NCI-H226 (cell line): Measurements from ENCODE around the gene NLGN1.

Experiments
- DNase-seq: peaks from one replicate; pipeline ENCODE4 v3.0.0-alpha.2; 2015

The NLGN1 gene

GRCh38 chr3:173862701-173863100, 465.2 kb downstream of the NLGN1 start:
- no peak for DNase-seq

- DNase-seq, result no peak
Observed at GRCh38 chr3:173863551-173863950, 466.0 kb downstream of the NLGN1 start.

GRCh38 chr3:173865900-173866498, 468.5 kb downstream of the NLGN1 start:
- DNase-seq, result no peak

DNA sequence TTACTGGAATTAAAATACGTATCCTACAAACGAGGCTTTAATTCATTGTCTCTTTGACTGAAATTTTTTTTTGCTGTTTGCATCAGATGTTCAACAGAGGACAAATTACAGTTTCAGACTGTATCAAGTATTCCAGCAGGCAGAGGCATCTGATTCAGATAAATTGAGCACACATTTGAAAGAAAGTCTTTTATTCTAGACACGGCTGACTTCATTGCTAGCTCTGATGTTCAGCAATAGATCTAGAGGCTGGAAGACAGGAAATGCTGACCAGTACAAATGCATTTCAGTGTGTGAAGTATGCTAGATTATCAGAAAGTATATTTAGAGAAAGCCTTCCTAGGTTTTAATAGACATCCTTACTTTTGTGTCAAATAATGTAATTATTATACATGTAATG, 472.2 kb downstream of the NLGN1 start:
- DNase-seq, result no peak

DNA sequence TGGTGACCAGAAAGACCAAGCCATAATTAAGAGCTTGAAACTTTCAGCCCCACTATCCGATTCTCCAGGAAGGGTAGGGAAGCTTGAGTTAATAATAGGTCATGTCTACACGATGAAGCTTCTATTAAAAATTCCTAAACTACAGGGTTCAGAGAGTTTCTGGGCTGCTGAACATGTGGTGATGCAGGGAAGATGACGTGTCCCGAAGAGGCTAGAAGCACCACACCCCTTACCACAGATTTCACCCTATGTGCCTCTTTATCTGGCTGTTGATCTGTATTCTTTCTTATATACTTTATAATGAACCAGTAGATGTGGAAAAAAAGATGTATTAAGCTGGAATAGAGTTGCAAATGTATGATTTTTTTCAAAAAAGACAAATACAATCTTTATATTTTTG, 473.4 kb downstream of the NLGN1 start:
- no peak for DNase-seq

GRCh38 chr3:173875790-173876189, 478.2 kb downstream of the NLGN1 start:
- DNase-seq, result no peak

DNA sequence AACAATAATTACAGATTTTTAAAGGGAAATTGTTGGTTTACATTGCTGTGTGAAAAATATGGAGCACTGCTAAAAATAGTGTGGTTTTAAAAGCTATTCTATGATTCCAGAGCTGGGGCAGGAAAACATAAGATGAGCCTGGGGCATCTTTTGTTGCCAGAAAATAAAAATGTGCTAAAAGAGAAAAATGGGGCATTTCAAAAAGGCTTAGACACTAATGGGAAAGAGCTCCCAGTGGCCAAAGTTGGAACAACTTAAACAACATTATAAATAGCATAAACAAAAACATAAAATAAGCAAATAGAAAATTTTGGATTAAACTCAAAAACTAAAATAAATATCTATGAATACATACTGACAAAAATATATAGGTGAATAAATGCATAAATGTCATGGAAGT, 478.9 kb downstream of the NLGN1 start:
- DNase-seq, result no peak

DNA sequence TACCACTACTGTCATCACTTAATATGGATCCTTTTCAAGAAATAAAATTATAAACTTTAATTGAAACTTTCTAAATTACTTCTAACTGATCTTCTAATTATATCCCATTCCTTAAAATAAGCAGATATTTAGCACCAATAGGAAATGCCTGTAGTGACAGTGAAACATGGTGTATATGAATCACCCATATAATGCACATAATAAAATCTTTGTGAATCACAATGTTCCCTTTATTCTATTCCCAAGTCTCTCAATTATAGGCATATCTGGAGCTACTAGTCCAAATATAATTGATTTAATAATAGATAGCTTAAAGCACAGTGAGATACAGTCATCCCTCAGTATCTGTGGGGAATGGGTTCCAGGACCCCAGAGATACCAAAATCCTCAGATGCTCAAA, 490.3 kb downstream of the NLGN1 start:
- no peak for DNase-seq

DNA sequence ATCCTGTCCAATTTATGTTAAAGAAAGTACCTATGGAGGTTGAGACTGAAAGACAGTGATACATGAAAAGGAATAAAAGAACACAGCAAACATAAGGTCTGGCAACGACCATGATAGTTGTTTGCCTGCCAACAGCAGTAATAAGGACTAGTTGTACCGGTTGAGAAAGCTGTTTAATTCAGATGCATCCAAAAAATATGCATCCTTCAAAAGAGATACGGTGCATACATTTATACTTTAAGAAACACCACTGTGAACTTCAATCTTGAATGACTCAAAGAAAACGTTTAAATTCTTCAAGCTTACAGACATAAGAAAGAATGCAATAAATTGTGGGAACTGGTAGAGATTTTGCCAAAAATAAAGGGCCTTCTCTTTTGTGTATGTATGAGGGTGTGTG, 492.1 kb downstream of the NLGN1 start:
- DNase-seq, result no peak

GRCh38 chr3:173890091-173890490, 492.5 kb downstream of the NLGN1 start:
- DNase-seq, result no peak

- no peak for DNase-seq
Observed at GRCh38 chr3:173891272-173892100, 493.9 kb downstream of the NLGN1 start.

GRCh38 chr3:173892547-173892946, 495.0 kb downstream of the NLGN1 start:
- DNase-seq, result peak; percentile 34

DNA sequence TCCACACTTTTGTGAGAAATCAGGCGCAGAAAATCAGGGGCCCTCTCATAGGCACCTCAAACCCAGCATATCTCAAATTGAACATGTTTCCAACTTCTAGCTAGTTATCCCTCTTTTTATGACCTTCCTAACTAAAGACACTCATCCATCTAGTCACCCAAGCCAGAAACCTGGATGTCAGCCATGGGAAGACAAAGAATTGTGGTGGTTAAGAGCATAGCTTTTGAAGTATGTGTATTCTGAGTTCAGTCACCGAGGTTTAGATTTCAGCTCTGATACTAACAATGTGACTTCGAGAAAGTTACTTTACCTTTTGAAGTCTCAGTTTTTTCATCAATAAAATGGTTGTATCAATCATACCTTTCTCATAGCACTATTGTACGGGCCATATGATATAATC, 495.5 kb downstream of the NLGN1 start:
- peak; percentile 24 for DNase-seq

- DNase-seq, result no peak
Observed at GRCh38 chr3:173893835-173894234, 496.3 kb downstream of the NLGN1 start.

- DNase-seq, result no peak
Observed at GRCh38 chr3:173897631-173898030, 500.1 kb downstream of the NLGN1 start.

GRCh38 chr3:173901649-173902048, 504.1 kb downstream of the NLGN1 start:
- no peak for DNase-seq

GRCh38 chr3:173902401-173902800, 504.9 kb downstream of the NLGN1 start:
- DNase-seq, result no peak

DNA sequence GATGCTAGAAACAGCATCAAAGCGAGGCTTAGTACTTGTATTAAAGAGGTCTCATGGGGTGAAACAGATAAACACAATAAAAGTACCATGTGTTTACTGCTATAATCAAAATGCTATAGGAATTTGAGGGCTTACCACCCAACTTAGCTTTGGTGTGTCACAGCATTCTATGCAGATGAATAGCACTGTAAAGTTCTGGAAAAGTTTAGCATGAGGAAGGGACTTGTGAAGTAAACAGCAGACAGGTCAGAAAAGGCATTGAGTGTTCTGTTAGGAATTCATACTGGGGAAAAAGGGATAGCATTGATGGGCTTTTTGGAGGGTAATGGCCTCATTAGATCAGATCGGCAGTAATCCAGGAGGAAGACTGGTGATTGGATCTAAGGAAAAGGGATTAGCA, 505.3 kb downstream of the NLGN1 start:
- no peak for DNase-seq

- no peak for DNase-seq
Observed at GRCh38 chr3:173905381-173905780, 507.8 kb downstream of the NLGN1 start.

DNA sequence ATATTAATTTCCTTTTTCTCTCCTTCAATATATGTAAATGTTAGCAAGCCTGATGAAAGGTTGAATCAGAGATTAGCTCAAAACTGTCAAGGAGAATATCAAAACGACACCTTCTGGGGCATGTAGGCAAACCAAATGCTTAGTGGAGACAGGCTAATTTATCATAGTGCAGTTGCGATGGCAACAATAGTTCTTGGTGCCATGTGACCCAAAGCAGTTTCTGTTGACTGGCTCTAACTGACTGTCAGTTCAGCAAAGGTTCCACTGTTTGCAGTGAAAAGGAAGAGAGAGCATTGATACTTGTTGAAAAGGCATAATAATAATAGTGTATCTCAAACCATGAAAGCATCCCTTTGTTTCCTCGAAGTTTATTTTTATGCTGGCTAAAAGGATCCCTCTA, 513.9 kb downstream of the NLGN1 start:
- no peak for DNase-seq

DNA sequence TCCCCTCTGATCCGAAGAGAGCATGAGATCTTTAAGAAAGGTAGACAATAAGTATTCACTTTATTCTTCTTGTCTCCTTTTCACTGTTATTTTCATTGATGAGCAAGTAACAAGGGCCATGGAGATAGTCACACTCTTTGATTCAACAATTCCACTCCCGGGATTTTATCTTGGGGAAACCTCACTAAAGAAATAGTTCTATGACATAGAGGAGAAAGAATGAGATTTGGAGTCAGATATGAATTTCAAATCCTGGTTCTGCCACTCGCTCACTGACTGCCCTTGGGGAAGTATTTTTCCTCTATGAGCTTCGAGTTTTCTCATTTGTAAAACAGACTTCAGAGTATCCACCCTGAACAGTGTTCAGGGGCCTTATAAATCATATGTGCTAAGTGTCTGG, 514.6 kb downstream of the NLGN1 start:
- peak; percentile 14 for DNase-seq

DNA sequence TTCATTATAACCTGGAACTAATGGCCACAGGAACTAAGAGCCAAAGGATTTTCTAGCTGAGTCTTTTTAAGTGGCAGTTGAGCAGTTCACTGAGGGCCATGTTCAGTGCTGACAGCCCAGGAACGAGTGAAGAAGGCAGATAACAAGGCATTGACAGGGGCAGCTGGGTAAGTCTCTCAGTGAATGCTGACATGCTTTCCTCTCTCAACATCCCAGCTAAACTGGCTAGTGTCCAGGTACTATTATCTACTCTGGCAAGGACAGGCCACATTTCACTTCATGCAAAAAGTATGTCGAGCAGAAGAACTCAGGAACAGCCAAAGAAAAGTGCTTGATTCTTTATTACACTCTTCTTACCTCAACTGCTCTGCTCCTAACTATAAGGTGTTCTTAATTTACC, 515.9 kb downstream of the NLGN1 start:
- DNase-seq, result peak; percentile 69

- no peak for DNase-seq
Observed at GRCh38 chr3:173913974-173914421, 516.5 kb downstream of the NLGN1 start.

DNA sequence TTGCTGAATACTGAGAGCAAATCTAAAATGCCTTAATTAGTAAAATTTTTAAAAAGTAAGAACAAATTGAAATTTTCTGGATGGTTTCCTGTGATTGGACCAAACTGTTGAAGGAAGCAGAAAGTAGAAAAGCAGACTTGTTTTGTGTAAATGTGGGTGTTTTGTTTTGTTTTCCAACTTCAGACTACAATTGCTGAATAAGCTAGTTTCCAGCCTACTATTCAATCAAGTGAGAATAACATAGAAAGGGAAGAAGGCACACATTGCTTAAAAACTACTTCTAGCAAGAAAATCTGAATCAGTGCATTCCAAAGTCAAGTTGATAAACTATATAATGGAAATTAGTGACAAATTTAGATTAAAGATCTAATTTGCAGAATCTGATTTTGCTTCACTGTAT, 519.3 kb downstream of the NLGN1 start:
- DNase-seq, result no peak

- peak; percentile 42 for DNase-seq
Observed at GRCh38 chr3:173920386-173920785, 522.8 kb downstream of the NLGN1 start.
